Activated CD8-positive, alpha-beta memory T cell treated with anti-CD3 and anti-CD28 coated beads, Interleukin-2, amount 50 U/mL, for 1 hour (primary cell): ENCODE measurements around the gene XPNPEP3.
A peak's percentile ranks its signal among the peaks of the same experiment; 100 is the strongest.

Experiments
- DNase-seq: peaks from one replicate; pipeline ENCODE4 v3.0.0-alpha.2; 2020; ENCODE audit errors: extremely low read depth

Gene XPNPEP3

GRCh38 chr22:40939202-40939601, 82.3 kb downstream of the XPNPEP3 start:
- DNase-seq = no peak

GRCh38 chr22:40950962-40951794, 94.2 kb downstream of the XPNPEP3 start, which contains the start of gene RBX1:
TSS of gene RBX1 (plus strand) at chr22:40951378. CDS start at chr22:40951399, 21 bp downstream.
- peak; percentile 99 for DNase-seq

GRCh38 chr22:40951795-40952605, 95.1 kb downstream of the XPNPEP3 start:
- no peak for DNase-seq

GRCh38 chr22:40953471-40953870, 96.5 kb downstream of the XPNPEP3 start:
- DNase-seq = no peak

- DNase-seq = no peak
Observed at GRCh38 chr22:40954113-40954512, 97.2 kb downstream of the XPNPEP3 start.

GRCh38 chr22:40955571-40955970, 98.6 kb downstream of the XPNPEP3 start:
- DNase-seq = no peak

GRCh38 chr22:40957601-40958000, 100.7 kb downstream of the XPNPEP3 start:
- DNase-seq = no peak

GRCh38 chr22:40958299-40958698, 101.4 kb downstream of the XPNPEP3 start:
- no peak for DNase-seq

GRCh38 chr22:40960145-40960544, 103.2 kb downstream of the XPNPEP3 start:
- DNase-seq = no peak

GRCh38 chr22:40965936-40966725, 109.2 kb downstream of the XPNPEP3 start:
- no peak for DNase-seq

GRCh38 chr22:40966726-40967085, 109.8 kb downstream of the XPNPEP3 start:
- DNase-seq = no peak

- no peak for DNase-seq
Observed at GRCh38 chr22:40967111-40967760, 110.3 kb downstream of the XPNPEP3 start.

GRCh38 chr22:40972587-40972986, 115.6 kb downstream of the XPNPEP3 start:
- no peak for DNase-seq

GRCh38 chr22:40973144-40973543, 116.2 kb downstream of the XPNPEP3 start:
- no peak for DNase-seq

GRCh38 chr22:40975366-40975765, 118.4 kb downstream of the XPNPEP3 start:
- no peak for DNase-seq

GRCh38 chr22:40976866-40977700, 120.1 kb downstream of the XPNPEP3 start:
- DNase-seq = no peak

- no peak for DNase-seq
Observed at GRCh38 chr22:40979198-40979597, 122.2 kb downstream of the XPNPEP3 start.

- DNase-seq = no peak
Observed at GRCh38 chr22:40979871-40980270, 122.9 kb downstream of the XPNPEP3 start.
